Stimulated activated effector memory CD8-positive, alpha-beta T cell treated with anti-CD3 and anti-CD28 coated beads, Interleukin-12 subunit alpha, Interleukin-12 subunit beta, amount 100 ng/mL, for 72 hours (primary cell): ENCODE results near the gene SHE.

Experiments
- ATAC-seq: fragments of 150-1000 bp; cut with Tn5 transposase; 2 replicates; pipeline ENCODE4 v1.10.0; 2021
- DNase-seq, 2 donors: peaks; one replicate each; pipeline ENCODE4 v3.0.0; 2021 to 2022; ENCODE audit warnings: low spot score in 2 of 2
- H3K27ac Mint-ChIP-seq: one replicate; pipeline ENCODE4 v1.8.0; 2022; ENCODE audit warnings: mild to moderate bottlenecking, mixed read lengths
- H3K36me3 Mint-ChIP-seq: one replicate; pipeline ENCODE4 v1.8.0; 2022; ENCODE audit warnings: mild to moderate bottlenecking, mixed read lengths
- H3K4me1 Mint-ChIP-seq: one replicate; pipeline ENCODE4 v1.8.0; 2022; ENCODE audit warnings: mixed read lengths
- H3K4me3 Mint-ChIP-seq: one replicate; pipeline ENCODE4 v1.8.0; 2022; ENCODE audit warnings: mild to moderate bottlenecking, mixed read lengths
- H3K9me3 Mint-ChIP-seq: one replicate; pipeline ENCODE4 v1.8.0; 2022; ENCODE audit warnings: mixed read lengths

The SHE gene

GRCh38 chr1:154527192-154527591 is 25.0 kb upstream of the SHE start:
- ATAC-seq (no peak), DNase-seq (no peak)
- Mint-ChIP-seq H3K9me3 (no peaks in the 10 kb centered on the region), H3K4me3 (no peak overlapping the region), H3K36me3 (no peaks in the 10 kb centered on the region), H3K4me1 (no peaks in the 10 kb centered on the region), H3K27ac (no peak overlapping the region)

- no peak overlapping the region for H3K4me3 Mint-ChIP-seq
- H3K27ac Mint-ChIP-seq = no peak overlapping the region
- no peaks in the 10 kb centered on the region for H3K4me1 Mint-ChIP-seq
- DNase-seq = no peak
- ATAC-seq = no peak
- H3K36me3 Mint-ChIP-seq = no peaks in the 10 kb centered on the region
- H3K9me3 Mint-ChIP-seq = no peaks in the 10 kb centered on the region
Observed at GRCh38 chr1:154524881-154525280, 22.7 kb upstream of the SHE start.

GRCh38 chr1:154521695-154522094 is 19.5 kb upstream of the SHE start:
- Mint-ChIP-seq H3K9me3 (no peaks in the 10 kb centered on the region), H3K4me1 (no peaks in the 10 kb centered on the region), H3K27ac (peak overlapping the region; percentile 52), H3K4me3 (no peak overlapping the region), H3K36me3 (no peaks in the 10 kb centered on the region)
- DNase-seq (no peak), ATAC-seq (no peak)

GRCh38 chr1:154520333-154520732 is 18.1 kb upstream of the SHE start:
- Mint-ChIP-seq H3K4me3 (no peak overlapping the region), H3K27ac (no peak overlapping the region), H3K9me3 (no peaks in the 10 kb centered on the region), H3K4me1 (no peaks in the 10 kb centered on the region), H3K36me3 (no peaks in the 10 kb centered on the region)
- ATAC-seq (no peak), DNase-seq (no peak)

GRCh38 chr1:154519591-154519991 is 17.4 kb upstream of the SHE start:
- H3K4me1 Mint-ChIP-seq = no peaks in the 10 kb centered on the region

GRCh38 chr1:154517661-154518060 is 15.4 kb upstream of the SHE start:
- Mint-ChIP-seq H3K4me3 (no peak overlapping the region), H3K9me3 (no peaks in the 10 kb centered on the region), H3K36me3 (no peaks in the 10 kb centered on the region), H3K27ac (no peak overlapping the region), H3K4me1 (no peaks in the 10 kb centered on the region)
- ATAC-seq = no peak
- DNase-seq = no peak

More at GRCh38 chr1:154519591-154519991, 17.4 kb upstream of the SHE start:
- ATAC-seq (no peak), DNase-seq (no peak)
- Mint-ChIP-seq H3K36me3 (no peaks in the 10 kb centered on the region), H3K9me3 (no peaks in the 10 kb centered on the region), H3K4me3 (no peak overlapping the region), H3K27ac (no peak overlapping the region)

- Mint-ChIP-seq H3K9me3 (no peaks in the 10 kb centered on the region), H3K27ac (no peak overlapping the region), H3K4me1 (no peaks in the 10 kb centered on the region), H3K4me3 (no peak overlapping the region), H3K36me3 (no peaks in the 10 kb centered on the region)
- DNase-seq (no peak), ATAC-seq (no peak)
Observed at GRCh38 chr1:154514066-154514553, 11.9 kb upstream of the SHE start.

- ATAC-seq (no peak), DNase-seq (no peak)
- Mint-ChIP-seq H3K27ac (no peak overlapping the region), H3K4me1 (no peaks in the 10 kb centered on the region), H3K36me3 (no peaks in the 10 kb centered on the region), H3K9me3 (no peaks in the 10 kb centered on the region), H3K4me3 (no peak overlapping the region)
Observed at GRCh38 chr1:154512760-154513159, 10.5 kb upstream of the SHE start.

- Mint-ChIP-seq H3K4me3 (no peak overlapping the region), H3K27ac (no peak overlapping the region)
- no peak for ATAC-seq
Observed at GRCh38 chr1:154503898-154504297, 1.7 kb upstream of the SHE start.

GRCh38 chr1:154502744-154503115 is 518 bp upstream of the SHE start:
- Mint-ChIP-seq H3K27ac (no peak overlapping the region), H3K4me1 (peaks cover 20% of the 10 kb centered on the region), H3K4me3 (peak overlapping the region; percentile 30), H3K36me3 (no peaks in the 10 kb centered on the region), H3K9me3 (no peaks in the 10 kb centered on the region)
- DNase-seq (no peak), ATAC-seq (no peak)

More at GRCh38 chr1:154503898-154504297, 1.7 kb upstream of the SHE start:
- Mint-ChIP-seq H3K9me3 (no peaks in the 10 kb centered on the region), H3K4me1 (peaks cover 19% of the 10 kb centered on the region), H3K36me3 (no peaks in the 10 kb centered on the region)
- no peak for DNase-seq

GRCh38 chr1:154501423-154502065 is 668 bp downstream of the SHE start:
- Mint-ChIP-seq H3K4me3 (peak overlapping the region; percentile 32), H3K36me3 (no peaks in the 10 kb centered on the region), H3K4me1 (peaks cover 30% of the 10 kb centered on the region), H3K27ac (no peak overlapping the region), H3K9me3 (no peaks in the 10 kb centered on the region)
- no peak for DNase-seq
- no peak for ATAC-seq

GRCh38 chr1:154500533-154500932 is 1.7 kb downstream of the SHE start:
- no peaks in the 10 kb centered on the region for H3K9me3 Mint-ChIP-seq
- H3K27ac Mint-ChIP-seq = no peak overlapping the region
- DNase-seq (no peak), ATAC-seq (no peak)
- H3K4me3 Mint-ChIP-seq = no peak overlapping the region
- H3K4me1 Mint-ChIP-seq = peaks cover 30% of the 10 kb centered on the region
- H3K36me3 Mint-ChIP-seq = no peaks in the 10 kb centered on the region

GRCh38 chr1:154499446-154499845 is 2.8 kb downstream of the SHE start:
- no peaks in the 10 kb centered on the region for H3K9me3 Mint-ChIP-seq
- H3K4me3 Mint-ChIP-seq = no peak overlapping the region
- DNase-seq (no peak), ATAC-seq (peak; percentile 91)
- peaks cover 30% of the 10 kb centered on the region for H3K4me1 Mint-ChIP-seq
- H3K27ac Mint-ChIP-seq = no peak overlapping the region
- H3K36me3 Mint-ChIP-seq = no peaks in the 10 kb centered on the region

GRCh38 chr1:154497026-154497806 is 5.0 kb downstream of the SHE start:
- Mint-ChIP-seq H3K4me1 (peaks cover 43% of the 10 kb centered on the region), H3K27ac (peak overlapping the region; percentile 54), H3K4me3 (peak overlapping the region; percentile 36), H3K9me3 (no peaks in the 10 kb centered on the region), H3K36me3 (no peaks in the 10 kb centered on the region)
- ATAC-seq (peak; percentile 72), DNase-seq (no peak)

GRCh38 chr1:154496383-154496782 is 5.8 kb downstream of the SHE start:
- H3K4me1 Mint-ChIP-seq = peaks cover 49% of the 10 kb centered on the region
- ATAC-seq (no peak), DNase-seq (no peak)
- no peak overlapping the region for H3K4me3 Mint-ChIP-seq
- H3K9me3 Mint-ChIP-seq = no peaks in the 10 kb centered on the region
- no peak overlapping the region for H3K27ac Mint-ChIP-seq
- no peaks in the 10 kb centered on the region for H3K36me3 Mint-ChIP-seq
